GM12864 (cell line): ENCODE measurements around the gene GLS.
"Not testable (repeated sequence)": the region's sequence is repeated elsewhere in the genome, so short reads cannot be mapped to it uniquely, and the experiment has no call there.

ENCODE experiments used
- DNase-seq: peaks from one replicate; pipeline ENCODE4 v3.0.0-alpha.2; 2011; ENCODE audit warnings: low read depth
- H3K4me3 ChIP-seq: 2 replicates; pipeline ENCODE4 v1.5.1; 2011; ENCODE audit warnings: mild to moderate bottlenecking, low read depth, low read length, control low read depth
- CTCF ChIP-seq: IDR thresholded peaks from 2 replicates; pipeline ENCODE4 v1.5.1; 2011; ENCODE audit warnings: low read depth, mild to moderate bottlenecking, moderate library complexity, low read length, control low read depth, inconsistent platforms; ENCODE audit errors: missing control alignments

Gene GLS

DNA sequence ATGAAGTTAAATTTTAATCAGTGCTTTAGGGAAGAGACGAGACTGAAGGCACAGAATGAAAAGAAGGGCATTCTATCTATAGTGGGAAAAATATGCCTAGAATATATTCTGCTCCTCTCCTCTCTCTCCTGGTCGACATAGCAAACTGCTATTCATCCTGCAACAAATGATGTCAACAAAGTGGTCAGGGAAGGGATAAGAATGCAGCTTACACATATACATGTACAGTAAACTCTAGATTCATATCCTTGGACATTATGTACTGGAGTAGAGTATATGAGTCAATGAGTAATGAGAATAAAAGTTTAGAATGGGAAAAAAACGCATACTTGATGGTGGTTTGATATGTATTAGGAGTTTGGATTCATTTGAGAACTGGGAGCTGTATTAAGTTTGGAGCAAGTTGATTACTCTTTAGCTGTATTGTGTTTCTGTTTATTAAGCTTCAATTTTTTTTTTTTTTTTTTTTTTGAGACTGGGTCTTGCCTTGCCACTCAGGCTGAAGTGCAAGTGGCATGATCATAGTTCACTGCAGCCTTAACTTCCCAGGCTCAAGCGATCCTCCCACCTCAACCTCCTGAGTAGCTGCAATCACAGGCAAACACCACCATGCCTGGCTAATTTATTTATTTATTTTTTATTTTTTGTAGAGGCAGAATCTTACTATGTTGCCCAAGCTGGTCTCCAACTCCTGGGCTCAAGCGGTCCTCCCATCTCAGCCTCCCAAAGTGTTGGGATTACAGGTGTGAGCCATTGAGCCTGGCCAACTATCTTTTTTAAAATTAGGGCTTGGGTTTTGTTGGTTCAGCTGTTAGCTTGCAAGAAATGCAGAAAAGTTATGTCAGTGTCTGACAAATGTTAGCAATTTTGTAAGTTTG is 79.5 kb downstream of the GLS start:
- no peak for DNase-seq
- no peak overlapping the region for H3K4me3 ChIP-seq
- no peak for TF ChIP-seq CTCF

GRCh38 chr2:190961117-190961516 is 80.5 kb downstream of the GLS start:
- H3K4me3 ChIP-seq, DNase-seq: not testable (repeated sequence)

DNA sequence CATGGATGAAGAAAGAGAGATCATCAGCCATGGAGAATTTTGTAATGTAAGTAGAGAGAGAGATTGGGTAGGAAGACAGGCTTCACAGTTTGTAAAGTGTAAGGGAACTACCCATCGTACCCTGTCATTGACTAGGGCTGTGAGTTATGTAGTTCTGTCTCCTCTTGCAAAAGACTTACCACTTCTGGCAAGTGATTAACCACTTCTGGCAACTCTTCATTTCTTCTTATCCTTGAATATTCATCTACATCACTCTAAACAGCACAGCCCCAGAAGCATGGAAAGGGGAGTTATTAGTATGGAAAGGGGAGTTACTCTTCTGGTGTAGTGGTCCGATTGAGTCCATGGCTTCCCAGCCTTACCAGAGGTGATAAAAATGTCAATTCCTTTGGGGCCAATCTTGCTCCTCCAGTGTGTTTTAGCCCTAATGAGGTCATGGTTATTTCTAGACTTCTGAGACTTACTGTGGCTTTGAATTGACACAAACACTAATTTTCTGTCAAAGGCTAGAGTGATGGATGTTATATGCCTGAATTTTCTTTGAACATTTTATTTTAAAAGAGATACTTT is 81.4 kb downstream of the GLS start:
- no peak for TF ChIP-seq CTCF
- no peak overlapping the region for H3K4me3 ChIP-seq
- no peak for DNase-seq

DNA sequence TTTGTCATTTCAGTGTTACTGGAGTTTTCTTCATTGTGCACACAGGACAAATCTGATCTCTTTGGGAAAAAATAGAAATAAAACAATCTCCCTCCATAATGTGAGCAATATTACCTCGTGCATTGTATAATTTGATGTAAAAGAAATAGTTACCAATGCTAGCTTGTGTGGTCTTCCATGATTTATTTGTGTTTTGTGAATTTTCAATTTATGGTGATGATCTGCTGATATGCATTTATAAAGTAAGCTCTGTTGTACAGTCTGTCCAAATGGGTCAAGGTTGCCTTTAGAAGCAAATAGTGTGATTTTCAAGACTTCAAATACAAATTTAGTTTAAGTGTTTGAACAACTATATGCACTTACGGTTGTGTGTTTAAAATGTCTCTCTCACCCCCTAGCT is 82.5 kb downstream of the GLS start:
- H3K4me3 ChIP-seq = no peak overlapping the region
- no peak for TF ChIP-seq CTCF
- no peak for DNase-seq

DNA sequence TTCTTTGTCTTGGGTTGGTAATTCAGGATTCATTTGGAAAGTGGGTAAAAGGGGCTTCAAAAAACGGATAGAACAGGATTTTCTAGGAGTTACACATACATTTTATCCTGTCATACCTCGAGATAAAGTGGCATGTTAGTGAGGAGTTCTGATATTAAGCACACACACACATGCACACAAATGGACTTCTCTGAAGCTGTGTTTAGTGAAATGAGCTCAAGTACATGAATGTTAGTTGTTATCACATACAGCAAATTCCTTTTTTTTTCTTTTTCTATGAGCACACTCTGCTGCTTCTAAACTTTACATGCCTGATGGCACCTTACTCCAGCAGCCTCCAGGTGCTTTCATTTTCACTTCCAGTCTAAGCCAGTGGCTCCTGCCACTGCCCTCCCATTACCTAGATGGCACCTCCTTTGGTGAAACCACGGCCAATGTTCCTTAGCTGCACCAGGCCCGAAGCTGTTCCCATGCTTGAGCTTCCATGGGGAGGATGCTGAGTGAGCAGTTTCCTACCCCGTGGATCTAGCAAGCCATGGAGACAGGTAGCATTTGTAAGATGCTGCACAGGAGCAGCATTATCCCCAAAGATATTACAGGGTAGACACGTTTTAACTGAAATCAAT is 83.7 kb downstream of the GLS start:
- no peak for DNase-seq
- no peak for TF ChIP-seq CTCF
- no peak overlapping the region for H3K4me3 ChIP-seq

- no peak for DNase-seq
- TF ChIP-seq CTCF = no peak
- H3K4me3 ChIP-seq = no peak overlapping the region
These were observed 85.1 kb downstream of the GLS start for GRCh38 chr2:190965580-190966222.

- TF ChIP-seq CTCF = no peak
These were observed 87.9 kb downstream of the GLS start for GRCh38 chr2:190968522-190968921.

More at GRCh38 chr2:190968522-190968921, 87.9 kb downstream of the GLS start:
- no peak for DNase-seq
- no peak overlapping the region for H3K4me3 ChIP-seq
